OCI-LY1 (cell line): ENCODE results near the gene TAS1R2.

Experiments
- H2AFZ ChIP-seq: fragments of 200-600 bp; sonication (generic), shearing (Covaris generic); 2 replicates; pipeline ENCODE4 v1.6.0; 2014; ENCODE audit warnings: antibody characterized with exemption, mild to moderate bottlenecking, low read length
- H3F3A ChIP-seq: fragments of 200-600 bp; sonication (generic), shearing (Covaris generic); 2 replicates; pipeline ENCODE4 v1.6.0; 2014; ENCODE audit warnings: mild to moderate bottlenecking, antibody characterized with exemption, low read length, moderate library complexity; ENCODE audit not compliant: insufficient read depth
- H3K27ac ChIP-seq: fragments of 200-600 bp; sonication (generic); 2 replicates; pipeline ENCODE4 v1.5.1; 2014; ENCODE audit warnings: low read length, mixed run types, mild to moderate bottlenecking, low read depth; ENCODE audit not compliant: poor library complexity, severe bottlenecking
- H3K27me3 ChIP-seq: fragments of 200-600 bp; sonication (generic); 2 replicates; pipeline ENCODE4 v1.6.0; 2014; ENCODE audit warnings: antibody characterized with exemption, mild to moderate bottlenecking, low read length, moderate library complexity; ENCODE audit not compliant: insufficient read depth
- H3K36me3 ChIP-seq: fragments of 200-600 bp; sonication (generic); 2 replicates; pipeline ENCODE4 v1.6.1; 2014; ENCODE audit warnings: mild to moderate bottlenecking, antibody characterized with exemption, low read length, moderate library complexity, mixed read lengths; ENCODE audit not compliant: insufficient read depth
- H3K4me1 ChIP-seq: fragments of 200-600 bp; sonication (generic); 2 replicates; pipeline ENCODE4 v1.5.1; 2014; ENCODE audit warnings: mild to moderate bottlenecking, low read length, moderate library complexity; ENCODE audit not compliant: insufficient read depth, severe bottlenecking
- H3K4me2 ChIP-seq: fragments of 200-600 bp; sonication (generic), shearing (Covaris generic); 2 replicates; pipeline ENCODE4 v1.6.1; 2014; ENCODE audit warnings: low read length
- H3K4me3 ChIP-seq: fragments of 200-600 bp; sonication (generic); 2 replicates; pipeline ENCODE4 v1.5.1; 2014; ENCODE audit warnings: low read length, low read depth, mild to moderate bottlenecking, mixed read lengths; ENCODE audit not compliant: poor library complexity, severe bottlenecking
- H3K79me2 ChIP-seq: fragments of 200-600 bp; shearing (Covaris generic); 2 replicates; pipeline ENCODE4 v1.6.1; 2016; ENCODE audit warnings: mixed run types, low read length, mixed read lengths; ENCODE audit not compliant: insufficient read depth
- H3K9ac ChIP-seq: fragments of 200-600 bp; sonication (generic), shearing (Covaris generic); 2 replicates; pipeline ENCODE4 v1.6.1; 2014; ENCODE audit warnings: mild to moderate bottlenecking, low read length, mixed read lengths
- H3K9me2 ChIP-seq: fragments of 200-600 bp; sonication (generic), shearing (Covaris generic); 2 replicates; pipeline ENCODE4 v1.6.1; 2014; ENCODE audit warnings: low read depth, mild to moderate bottlenecking, low read length, mixed read lengths
- H3K9me3 ChIP-seq: fragments of 200-600 bp; shearing (Covaris generic); 2 replicates; pipeline ENCODE4 v1.6.1; 2014; ENCODE audit warnings: low read length, mixed read lengths
- H4K20me1 ChIP-seq: fragments of 200-600 bp; sonication (generic), shearing (Covaris generic); 2 replicates; pipeline ENCODE4 v1.6.0; 2016; ENCODE audit warnings: mild to moderate bottlenecking, low read length; ENCODE audit not compliant: insufficient read depth
- CTCF ChIP-seq: fragments of 200-600 bp; sonication (generic), shearing (Covaris generic); IDR thresholded peaks from 2 replicates; pipeline ENCODE4 v1.5.1; 2017; ENCODE audit warnings: mild to moderate bottlenecking, antibody characterized with exemption, low read length, moderate library complexity, mixed read lengths
- EZH2 ChIP-seq: fragments of 200-600 bp; sonication (generic), shearing (Covaris generic); IDR thresholded peaks from 2 replicates; pipeline ENCODE4 v1.8.0; 2017; ENCODE audit warnings: borderline replicate concordance, mixed run types, mild to moderate bottlenecking, antibody characterized with exemption, low read length, moderate library complexity, mixed read lengths

Gene TAS1R2

DNA sequence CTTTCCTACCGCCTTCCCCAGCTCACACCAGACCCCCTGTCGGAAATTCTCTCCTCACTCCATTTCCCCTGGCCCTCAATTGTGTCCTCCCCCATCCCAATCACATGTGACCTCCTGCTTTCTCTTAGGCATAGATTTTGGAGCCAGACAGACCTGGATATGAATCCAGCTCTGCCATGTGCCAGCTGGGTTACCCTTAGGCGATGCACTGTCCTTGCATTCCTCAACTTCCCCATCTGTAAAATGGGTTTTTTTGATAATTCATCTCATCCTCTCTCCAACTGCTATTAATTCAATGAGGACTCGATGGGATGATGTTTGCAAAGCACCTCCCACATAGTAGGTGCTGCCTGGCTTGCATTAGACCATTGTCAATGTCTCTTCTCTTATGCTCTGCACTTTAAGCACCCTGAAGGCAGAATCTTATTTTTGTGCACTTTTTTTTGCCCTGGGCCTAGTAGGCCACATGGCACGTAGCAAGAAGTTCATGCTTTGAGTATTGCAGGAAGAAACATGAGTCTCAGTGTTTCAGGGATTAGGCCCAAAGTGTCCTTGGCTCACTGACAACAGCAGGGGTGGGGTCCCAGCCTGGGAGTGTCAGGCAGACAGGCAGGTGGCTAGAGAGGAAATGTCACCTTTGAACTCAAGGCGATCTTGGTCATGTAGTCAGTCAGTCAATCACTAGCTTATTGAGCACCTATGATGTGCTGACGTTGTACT lies 47.6 kb downstream of the TAS1R2 start:
- Histone ChIP-seq H3K4me2 (no peak overlapping the region), H2AFZ (no peak overlapping the region), H3K27me3 (no peaks in the 10 kb centered on the region), H3K4me1 (no peaks in the 10 kb centered on the region), H3K4me3 (no peak overlapping the region), H3K27ac (no peak overlapping the region), H3K9ac (no peak overlapping the region), H3K36me3 (no peaks in the 10 kb centered on the region), H3K9me2 (no peaks in the 10 kb centered on the region), H4K20me1 (no peaks in the 10 kb centered on the region), H3K79me2 (no peaks in the 10 kb centered on the region), H3F3A (no peaks in the 10 kb centered on the region), H3K9me3 (no peaks in the 10 kb centered on the region)
- TF ChIP-seq EZH2 (no peak), CTCF (no peak)

- Histone ChIP-seq H3K27me3 (no peaks in the 10 kb centered on the region), H3K27ac (no peak overlapping the region), H3K4me2 (no peak overlapping the region), H3K4me3 (no peak overlapping the region), H4K20me1 (no peaks in the 10 kb centered on the region), H3F3A (no peaks in the 10 kb centered on the region), H3K9me2 (no peaks in the 10 kb centered on the region), H2AFZ (no peak overlapping the region), H3K9me3 (no peaks in the 10 kb centered on the region), H3K36me3 (no peaks in the 10 kb centered on the region), H3K4me1 (no peaks in the 10 kb centered on the region), H3K79me2 (no peaks in the 10 kb centered on the region), H3K9ac (no peak overlapping the region)
- TF ChIP-seq CTCF (no peak), EZH2 (no peak)
Measured at GRCh38 chr1:18809953-18810899, 49.2 kb downstream of the TAS1R2 start.

DNA sequence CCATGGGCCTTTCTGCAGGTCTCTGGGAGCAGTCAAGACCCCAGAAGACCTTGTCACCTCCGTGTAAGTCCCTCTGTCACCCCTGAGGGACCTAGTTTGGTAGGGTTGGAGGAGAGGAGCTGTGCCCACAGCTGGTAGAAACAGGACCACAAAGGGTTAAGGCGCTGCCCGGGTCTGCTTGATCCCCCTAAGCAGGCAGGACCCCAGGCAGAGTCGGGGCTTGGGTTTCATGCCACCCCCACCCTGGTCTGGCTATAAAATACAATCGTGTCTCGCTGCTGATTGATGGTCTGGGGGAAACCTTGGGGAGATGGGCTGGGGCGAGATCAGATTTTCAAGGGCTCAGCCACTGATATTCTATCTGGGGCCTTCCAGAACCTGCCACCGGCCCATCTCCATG lies 50.9 kb downstream of the TAS1R2 start:
- Histone ChIP-seq H4K20me1 (no peaks in the 10 kb centered on the region), H3K4me1 (no peaks in the 10 kb centered on the region), H3K4me2 (no peak overlapping the region), H3K27ac (no peak overlapping the region), H3F3A (no peaks in the 10 kb centered on the region), H3K9ac (no peak overlapping the region), H3K9me2 (no peaks in the 10 kb centered on the region), H3K36me3 (no peaks in the 10 kb centered on the region), H3K9me3 (no peaks in the 10 kb centered on the region), H3K79me2 (no peaks in the 10 kb centered on the region), H3K4me3 (no peak overlapping the region), H3K27me3 (no peaks in the 10 kb centered on the region), H2AFZ (no peak overlapping the region)
- TF ChIP-seq EZH2: no peak
- TF ChIP-seq CTCF: no peak
